Dendritic cell treated with granulocyte-macrophage colony-stimulating factor and Interleukin-4, amounts not matched to agents 40 ng/mL and 50 ng/mL, for 4 days (primary cell): ENCODE measurements around the gene UGCG.
"Not testable (repeated sequence)": the region's sequence is repeated elsewhere in the genome, so short reads cannot be mapped to it uniquely, and the experiment has no call there.

ENCODE experiments used
- H3K27ac Mint-ChIP-seq: one replicate; pipeline ENCODE4 v1.8.0; 2022; ENCODE audit warnings: mild to moderate bottlenecking, mixed read lengths
- H3K27me3 Mint-ChIP-seq: one replicate; pipeline ENCODE4 v1.8.0; 2022; ENCODE audit warnings: mild to moderate bottlenecking, mixed read lengths
- H3K36me3 Mint-ChIP-seq: one replicate; pipeline ENCODE4 v1.8.0; 2022; ENCODE audit warnings: low read depth, mixed read lengths
- H3K4me1 Mint-ChIP-seq: one replicate; pipeline ENCODE4 v1.8.0; 2022; ENCODE audit warnings: low read depth, mixed read lengths
- H3K4me3 Mint-ChIP-seq: one replicate; pipeline ENCODE4 v1.8.0; 2022; ENCODE audit warnings: mild to moderate bottlenecking, moderate library complexity, mixed read lengths
- H3K9me3 Mint-ChIP-seq: one replicate; pipeline ENCODE4 v1.8.0; 2022; ENCODE audit warnings: mixed read lengths
- intact Hi-C: fragments of 100-400 bp; cut with micrococcal nuclease; formaldehyde crosslinking; loops from one replicate; pipeline ENCODE4 v1.15.0; 2022

UGCG gene

GRCh38 chr9:111900151-111900857 lies 3.7 kb downstream of the UGCG start:
- intact Hi-C loops: no loop called here
- no peaks in the 10 kb centered on the region for H3K36me3 Mint-ChIP-seq
- peaks cover 23% of the 10 kb centered on the region for H3K4me1 Mint-ChIP-seq
- no peak overlapping the region for H3K4me3 Mint-ChIP-seq
- H3K27ac Mint-ChIP-seq: no peak overlapping the region
- H3K9me3 Mint-ChIP-seq: no peaks in the 10 kb centered on the region
- H3K27me3 Mint-ChIP-seq: peaks cover 3% of the 10 kb centered on the region

GRCh38 chr9:111900858-111901612 lies 4.4 kb downstream of the UGCG start:
- intact Hi-C loops: no loop called here
- peaks cover 1% of the 10 kb centered on the region for H3K36me3 Mint-ChIP-seq
- peaks cover 25% of the 10 kb centered on the region for H3K4me1 Mint-ChIP-seq
- H3K9me3 Mint-ChIP-seq: no peaks in the 10 kb centered on the region
- H3K27me3 Mint-ChIP-seq: no peaks in the 10 kb centered on the region
- H3K27ac Mint-ChIP-seq: no peak overlapping the region
- no peak overlapping the region for H3K4me3 Mint-ChIP-seq

GRCh38 chr9:111902391-111903139 lies 6.0 kb downstream of the UGCG start:
- Mint-ChIP-seq H3K4me3 (no peak overlapping the region), H3K36me3 (peaks cover 11% of the 10 kb centered on the region), H3K27ac (no peak overlapping the region), H3K27me3 (no peaks in the 10 kb centered on the region), H3K4me1 (peaks cover 31% of the 10 kb centered on the region), H3K9me3 (no peaks in the 10 kb centered on the region)
- intact Hi-C loops: no loop called here

GRCh38 chr9:111903535-111903934 lies 6.9 kb downstream of the UGCG start:
- H3K9me3 Mint-ChIP-seq, H3K27ac Mint-ChIP-seq, H3K4me3 Mint-ChIP-seq, intact Hi-C loops, H3K27me3 Mint-ChIP-seq: not testable (repeated sequence)
- Mint-ChIP-seq H3K36me3 (peaks cover 11% of the 10 kb centered on the region), H3K4me1 (peaks cover 41% of the 10 kb centered on the region)

- intact Hi-C loops: no loop called here
- Mint-ChIP-seq H3K9me3 (no peaks in the 10 kb centered on the region), H3K4me1 (peaks cover 46% of the 10 kb centered on the region), H3K27me3 (no peaks in the 10 kb centered on the region), H3K36me3 (peaks cover 11% of the 10 kb centered on the region), H3K4me3 (no peak overlapping the region), H3K27ac (no peak overlapping the region)
Observed at GRCh38 chr9:111904026-111904425, 7.4 kb downstream of the UGCG start.

- no peaks in the 10 kb centered on the region for H3K27me3 Mint-ChIP-seq
- H3K27ac Mint-ChIP-seq: no peak overlapping the region
- peaks cover 54% of the 10 kb centered on the region for H3K4me1 Mint-ChIP-seq
- H3K9me3 Mint-ChIP-seq: no peaks in the 10 kb centered on the region
- peaks cover 11% of the 10 kb centered on the region for H3K36me3 Mint-ChIP-seq
- H3K4me3 Mint-ChIP-seq: no peak overlapping the region
- intact Hi-C loops: no loop called here
Observed at GRCh38 chr9:111904891-111905291, 8.3 kb downstream of the UGCG start.

GRCh38 chr9:111907147-111907546 lies 10.5 kb downstream of the UGCG start:
- no peaks in the 10 kb centered on the region for H3K9me3 Mint-ChIP-seq
- peaks cover 60% of the 10 kb centered on the region for H3K4me1 Mint-ChIP-seq
- no peak overlapping the region for H3K4me3 Mint-ChIP-seq
- intact Hi-C loops: no loop called here
- H3K36me3 Mint-ChIP-seq: peaks cover 20% of the 10 kb centered on the region
- H3K27ac Mint-ChIP-seq: no peak overlapping the region
- no peaks in the 10 kb centered on the region for H3K27me3 Mint-ChIP-seq

GRCh38 chr9:111909444-111909843 lies 12.8 kb downstream of the UGCG start:
- Mint-ChIP-seq H3K4me3 (no peak overlapping the region), H3K27ac (no peak overlapping the region)

GRCh38 chr9:111910428-111910827 lies 13.8 kb downstream of the UGCG start:
- Mint-ChIP-seq H3K4me1 (peaks cover 46% of the 10 kb centered on the region), H3K36me3 (peaks cover 29% of the 10 kb centered on the region), H3K27me3 (no peaks in the 10 kb centered on the region), H3K9me3 (no peaks in the 10 kb centered on the region), H3K4me3 (no peak overlapping the region), H3K27ac (no peak overlapping the region)
- intact Hi-C loops: no loop called here

More at GRCh38 chr9:111909444-111909843, 12.8 kb downstream of the UGCG start:
- intact Hi-C loops: no loop called here
- H3K9me3 Mint-ChIP-seq: no peaks in the 10 kb centered on the region
- peaks cover 20% of the 10 kb centered on the region for H3K36me3 Mint-ChIP-seq
- H3K27me3 Mint-ChIP-seq: no peaks in the 10 kb centered on the region
- H3K4me1 Mint-ChIP-seq: peaks cover 55% of the 10 kb centered on the region

- Mint-ChIP-seq H3K27ac (no peak overlapping the region), H3K4me3 (no peak overlapping the region), H3K9me3 (no peaks in the 10 kb centered on the region), H3K27me3 (no peaks in the 10 kb centered on the region), H3K36me3 (peaks cover 33% of the 10 kb centered on the region), H3K4me1 (peaks cover 33% of the 10 kb centered on the region)
- intact Hi-C loops: no loop called here
Observed at GRCh38 chr9:111913159-111913558, 16.5 kb downstream of the UGCG start.

- intact Hi-C loops: no loop called here
- Mint-ChIP-seq H3K4me3 (no peak overlapping the region), H3K27ac (no peak overlapping the region)
Observed at GRCh38 chr9:111914749-111915424, 18.3 kb downstream of the UGCG start.

GRCh38 chr9:111915425-111915758 lies 18.8 kb downstream of the UGCG start:
- Mint-ChIP-seq H3K36me3 (peaks cover 46% of the 10 kb centered on the region), H3K4me3 (no peak overlapping the region), H3K27ac (no peak overlapping the region), H3K9me3 (no peaks in the 10 kb centered on the region), H3K27me3 (no peaks in the 10 kb centered on the region), H3K4me1 (peaks cover 12% of the 10 kb centered on the region)
- intact Hi-C loops: no loop called here

More at GRCh38 chr9:111914749-111915424, 18.3 kb downstream of the UGCG start:
- Mint-ChIP-seq H3K27me3 (no peaks in the 10 kb centered on the region), H3K4me1 (peaks cover 16% of the 10 kb centered on the region), H3K36me3 (peaks cover 43% of the 10 kb centered on the region), H3K9me3 (no peaks in the 10 kb centered on the region)

GRCh38 chr9:111916234-111916645 lies 19.6 kb downstream of the UGCG start:
- no peaks in the 10 kb centered on the region for H3K9me3 Mint-ChIP-seq
- intact Hi-C loops: no loop called here
- no peak overlapping the region for H3K27ac Mint-ChIP-seq
- H3K4me3 Mint-ChIP-seq: no peak overlapping the region
- H3K27me3 Mint-ChIP-seq: no peaks in the 10 kb centered on the region
- peaks cover 6% of the 10 kb centered on the region for H3K4me1 Mint-ChIP-seq
- H3K36me3 Mint-ChIP-seq: peaks cover 48% of the 10 kb centered on the region

GRCh38 chr9:111917201-111917600 lies 20.6 kb downstream of the UGCG start:
- intact Hi-C loops: no loop called here

More at GRCh38 chr9:111917201-111917600, 20.6 kb downstream of the UGCG start:
- Mint-ChIP-seq H3K4me1 (peaks cover 6% of the 10 kb centered on the region), H3K9me3 (no peaks in the 10 kb centered on the region), H3K4me3 (no peak overlapping the region), H3K36me3 (peaks cover 48% of the 10 kb centered on the region), H3K27me3 (no peaks in the 10 kb centered on the region), H3K27ac (no peak overlapping the region)
